CD4-positive, alpha-beta T cell treated with Interleukin-4 for 4 hours (primary cell): ENCODE results near the gene MTMR4.
A peak's percentile ranks its signal among the peaks of the same experiment; 100 is the strongest.
"Not testable (repeated sequence)": the region's sequence is repeated elsewhere in the genome, so short reads cannot be mapped to it uniquely, and the experiment has no call there.

ENCODE experiments used
- DNase-seq: peaks from one replicate; pipeline ENCODE4 v3.0.0-alpha.2; 2020

The MTMR4 gene

DNA sequence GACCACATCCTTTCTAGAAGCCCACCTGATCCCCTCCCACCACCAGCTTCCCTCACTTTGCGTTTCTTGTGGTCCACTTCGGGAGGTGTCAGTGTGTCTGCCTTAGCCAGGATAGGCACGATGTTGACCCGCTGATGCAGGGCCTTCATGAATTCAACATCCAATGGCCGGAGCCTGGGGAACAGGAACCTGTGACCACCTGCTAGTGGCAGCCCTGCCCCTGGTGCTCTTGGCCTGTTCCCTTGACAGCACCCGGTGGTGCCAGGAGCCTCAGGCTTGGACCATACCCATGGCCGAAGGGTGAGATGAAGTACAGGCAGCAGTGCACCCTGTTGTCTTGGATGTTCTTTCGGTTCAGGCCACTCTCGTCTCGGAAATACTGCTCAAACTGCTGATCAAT, 7.2 kb upstream of the MTMR4 start:
- DNase-seq, result no peak

DNA sequence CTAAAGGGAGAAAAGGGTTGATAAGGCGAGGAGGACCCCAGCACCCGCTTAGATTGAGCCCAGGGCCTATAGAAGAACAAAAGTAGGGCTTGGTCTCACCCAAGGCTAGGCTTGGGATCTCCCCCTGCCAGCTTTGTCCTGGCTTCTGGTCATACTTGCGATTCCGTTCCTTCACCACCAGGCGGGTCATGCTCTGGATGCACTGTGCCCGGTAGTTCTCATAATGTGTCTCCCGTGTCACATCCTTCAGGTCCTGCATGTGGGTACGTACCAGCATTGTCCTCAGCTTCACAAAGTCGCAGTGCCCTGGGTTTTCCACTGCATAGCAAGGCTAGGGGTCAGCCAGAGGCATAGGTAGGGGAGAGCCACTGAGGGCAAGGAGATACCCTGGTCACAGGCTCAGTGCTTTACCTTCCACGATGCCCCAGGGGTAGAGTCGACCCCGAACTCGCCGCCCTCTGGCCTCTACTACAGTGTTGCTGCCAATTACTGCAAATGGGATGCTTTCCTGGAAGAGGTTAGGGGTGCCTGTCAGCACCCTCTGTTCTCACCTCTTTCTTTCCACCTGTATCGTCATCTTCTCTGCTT, 6.5 kb upstream of the MTMR4 start:
- no peak for DNase-seq

DNA sequence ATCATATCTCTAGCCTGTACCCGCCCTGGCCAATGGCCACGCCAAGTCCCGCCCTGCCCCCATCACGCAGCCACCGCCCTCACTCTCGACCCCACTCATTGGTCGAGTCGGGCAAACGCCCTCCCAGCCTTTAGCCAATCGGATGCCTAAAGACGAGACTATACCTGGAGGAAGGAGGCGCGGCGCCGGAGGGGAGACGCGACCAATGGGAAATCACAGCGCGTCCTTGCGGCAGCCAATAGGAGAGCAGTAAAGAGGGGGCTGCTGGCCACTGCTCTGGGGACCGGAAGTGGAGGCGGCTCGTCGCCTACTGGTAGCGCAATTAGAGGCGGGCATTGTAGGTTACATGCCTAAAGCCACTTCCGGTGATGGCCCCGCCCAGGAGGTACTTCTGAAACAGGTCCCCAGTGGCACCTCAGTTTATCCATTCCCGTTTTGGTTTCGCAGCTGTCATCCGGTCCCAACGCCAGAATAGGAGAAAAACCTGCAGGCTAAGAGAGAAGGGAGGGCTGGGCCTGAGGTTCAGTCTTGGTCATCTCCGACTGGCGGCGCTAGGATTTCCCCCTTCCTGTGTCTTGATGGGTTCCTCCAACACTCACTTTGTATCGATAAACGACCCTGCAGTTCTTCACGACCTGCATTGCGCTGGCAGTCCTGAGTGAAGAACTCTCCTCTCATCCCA, 3.6 kb upstream of the MTMR4 start:
- DNase-seq, result peak; percentile 100

DNA sequence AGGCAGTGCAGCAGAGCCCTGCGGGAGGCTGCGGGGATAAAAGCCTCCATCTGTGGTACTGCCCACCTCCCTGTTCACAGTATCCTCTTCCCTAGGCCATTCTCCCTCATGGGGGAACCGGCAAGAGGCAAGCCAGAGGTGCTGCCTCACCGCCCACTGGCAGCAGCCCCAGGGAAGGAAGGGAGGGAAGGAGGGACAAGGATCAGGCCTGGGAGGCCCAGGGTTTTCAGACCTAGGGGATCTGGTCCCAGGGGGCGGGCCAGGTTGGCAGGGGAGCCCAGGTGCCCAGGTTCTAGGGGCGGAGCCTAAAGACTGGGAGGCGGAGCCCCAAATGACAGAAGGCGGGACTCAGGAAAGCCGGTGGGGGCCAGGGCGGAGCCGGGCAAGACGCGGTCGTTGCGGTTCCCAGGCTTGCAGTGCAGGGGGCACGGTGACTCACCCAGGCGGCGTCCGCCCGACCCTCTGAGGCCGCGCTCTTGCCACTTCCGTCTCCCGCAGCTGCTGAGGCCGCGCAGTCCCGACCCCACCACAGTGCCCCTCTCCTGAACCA, 3.0 kb upstream of the MTMR4 start:
- no peak for DNase-seq

DNA sequence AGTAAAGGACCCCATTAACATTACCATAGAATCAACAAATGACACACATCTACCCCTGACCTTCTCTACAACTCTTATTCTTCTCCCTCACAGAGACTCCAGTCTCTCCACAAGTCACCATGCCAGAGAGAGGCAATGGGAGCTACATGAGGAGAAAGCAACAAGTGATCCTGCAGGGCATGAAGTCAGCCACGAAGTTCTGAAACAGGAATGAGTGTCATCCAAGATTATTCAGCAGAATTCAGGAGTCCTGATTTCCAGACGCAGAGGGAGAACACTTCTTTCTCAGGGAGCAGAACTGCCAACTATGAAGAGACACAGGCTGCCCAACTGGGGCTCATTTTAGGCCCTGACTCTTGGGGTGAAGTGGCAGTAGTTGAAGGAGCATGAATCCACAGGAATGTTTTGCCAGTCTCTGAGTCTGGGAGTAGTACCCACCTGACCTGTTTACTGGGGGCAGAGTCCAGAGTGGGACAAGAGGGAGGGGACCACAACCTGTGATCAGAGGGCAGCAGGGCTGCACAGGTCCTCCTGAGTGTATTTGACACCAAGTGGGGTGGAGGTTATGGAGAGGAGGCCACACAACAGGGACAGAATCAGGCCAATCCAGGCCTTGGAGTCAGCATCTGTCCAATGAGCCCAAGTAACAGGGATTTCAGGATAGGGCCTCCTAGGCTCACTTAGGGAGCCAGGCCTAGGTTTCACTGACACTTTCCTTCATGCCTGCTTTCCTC, 2.4 kb upstream of the MTMR4 start:
- no peak for DNase-seq

DNA sequence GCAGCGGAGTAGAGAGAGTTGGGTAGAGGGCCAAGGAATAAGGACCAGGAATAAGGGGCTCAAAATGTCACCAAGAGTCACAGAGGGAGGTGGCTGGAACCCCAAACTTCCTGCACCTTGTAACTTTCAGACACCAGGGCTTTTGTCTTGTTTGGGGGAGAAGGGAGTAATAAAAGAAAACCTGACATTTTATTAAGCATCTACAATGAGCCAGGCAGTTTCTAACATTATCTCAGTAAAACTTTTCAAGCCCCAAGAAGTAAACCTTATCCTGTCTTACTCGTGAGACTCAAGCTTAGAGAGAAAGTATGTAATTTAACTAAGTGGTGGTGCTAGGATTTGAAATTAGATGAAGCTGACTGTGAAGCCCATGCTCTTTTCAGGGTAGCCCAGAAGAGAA, 848 bp upstream of the MTMR4 start:
- no peak for DNase-seq

DNA sequence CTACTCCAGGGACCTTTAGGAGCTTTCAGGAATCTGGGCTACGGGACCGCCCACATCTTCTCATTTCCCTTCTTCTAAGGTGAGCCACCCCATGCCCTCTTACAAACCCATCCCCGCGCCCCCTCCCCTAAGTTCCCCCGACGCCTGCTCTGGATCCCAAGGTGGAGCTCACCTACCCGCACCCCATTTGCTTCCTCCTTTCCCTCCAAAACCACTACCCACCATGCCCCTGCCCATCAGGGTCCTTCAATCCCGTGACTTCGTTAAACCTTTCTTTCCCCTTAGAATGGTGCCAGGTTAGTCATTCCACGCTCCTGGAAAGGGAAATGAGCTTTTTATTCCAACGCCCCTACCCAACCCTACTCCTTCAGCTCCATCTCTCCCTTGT, 326 bp upstream of the MTMR4 start:
- DNase-seq, result no peak

DNA sequence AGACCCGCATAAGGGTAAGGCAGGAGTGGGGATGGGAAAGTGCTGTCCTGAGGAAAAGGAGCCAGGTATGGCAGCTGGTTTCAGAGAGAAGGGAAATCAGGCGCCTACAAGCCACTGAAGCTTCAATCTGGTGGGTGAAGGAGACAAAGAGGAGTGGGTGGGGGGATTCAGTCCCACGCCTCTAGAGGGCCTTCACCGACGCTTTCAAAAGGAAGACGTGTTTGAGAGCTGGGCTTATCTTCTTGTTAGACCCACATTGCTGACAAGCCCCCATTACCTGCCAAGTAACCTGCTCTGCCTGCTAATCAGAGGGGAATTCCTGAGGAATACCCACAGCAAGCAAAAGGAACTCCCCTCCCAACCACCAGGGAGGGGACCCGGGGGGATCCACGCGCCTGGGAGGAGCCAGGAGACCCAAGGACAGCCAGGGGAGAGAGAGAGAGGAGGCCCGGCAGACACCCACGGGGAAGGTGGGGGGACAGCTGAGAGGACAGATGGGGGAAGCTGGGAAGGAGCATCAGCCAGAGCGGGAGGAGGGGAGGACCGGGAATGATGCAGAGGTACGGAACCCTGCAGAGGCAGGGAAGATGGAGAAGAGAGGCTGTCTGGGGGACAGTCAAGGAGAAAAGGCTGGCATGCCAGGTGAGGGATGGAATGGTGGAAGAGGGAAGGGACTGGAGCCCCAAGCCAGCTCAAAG, 1.0 kb downstream of the MTMR4 start:
- peak; percentile 35 for DNase-seq

DNA sequence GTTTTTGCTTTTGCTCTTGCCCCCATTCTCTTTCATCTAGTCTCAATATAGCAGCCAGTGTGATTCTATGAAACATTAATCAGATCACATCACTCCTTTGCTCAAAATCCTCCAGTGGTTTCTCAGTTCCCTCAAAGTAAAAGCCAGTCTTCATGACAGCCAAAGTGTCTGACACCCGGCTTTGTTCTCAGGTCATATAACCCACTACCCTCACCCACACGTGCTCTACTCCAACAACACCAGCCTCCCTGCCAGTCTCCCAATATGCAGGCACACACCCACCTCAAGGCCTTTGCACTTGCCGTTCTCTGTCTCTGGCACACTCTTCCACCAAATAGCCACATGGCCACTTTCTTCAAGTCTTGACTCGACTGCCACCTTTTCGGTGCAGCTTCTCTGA, 4.4 kb downstream of the MTMR4 start:
- no peak for DNase-seq

DNA sequence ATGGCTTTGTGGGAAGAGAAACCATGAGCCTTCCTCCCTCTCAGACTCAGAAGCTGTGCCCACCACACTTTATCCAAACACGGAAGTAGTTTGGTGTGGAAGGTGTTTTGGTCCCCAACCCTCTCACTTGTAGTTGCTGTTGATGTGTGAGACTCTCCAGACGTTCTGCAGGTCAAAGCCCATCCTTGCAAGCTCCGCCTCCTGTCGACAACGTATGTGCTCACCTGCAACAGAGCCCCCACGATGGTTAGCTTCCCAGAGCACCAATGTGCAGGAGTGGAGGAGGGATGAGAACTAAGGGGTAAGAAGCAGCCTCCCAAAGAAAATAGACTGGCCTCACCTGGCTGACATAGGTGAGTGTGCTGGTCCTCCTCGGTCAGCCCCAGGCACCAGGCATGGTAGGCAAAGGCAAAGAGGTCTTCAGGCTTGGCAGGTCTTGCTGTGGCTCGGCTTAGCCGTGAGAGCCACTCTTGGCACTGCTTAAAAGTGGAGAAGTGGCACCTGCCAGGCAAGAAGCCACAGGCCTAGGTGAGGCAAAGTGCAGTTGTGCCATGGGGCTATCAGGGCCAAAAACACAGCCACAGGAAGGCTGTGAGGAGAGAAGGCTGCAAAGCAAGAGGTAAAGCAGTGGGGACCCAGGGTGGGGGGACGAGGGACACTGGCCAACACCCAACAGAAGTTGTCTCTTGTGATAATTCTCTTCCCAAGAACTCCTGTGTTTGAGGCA, 5.9 kb downstream of the MTMR4 start:
- no peak for DNase-seq

DNA sequence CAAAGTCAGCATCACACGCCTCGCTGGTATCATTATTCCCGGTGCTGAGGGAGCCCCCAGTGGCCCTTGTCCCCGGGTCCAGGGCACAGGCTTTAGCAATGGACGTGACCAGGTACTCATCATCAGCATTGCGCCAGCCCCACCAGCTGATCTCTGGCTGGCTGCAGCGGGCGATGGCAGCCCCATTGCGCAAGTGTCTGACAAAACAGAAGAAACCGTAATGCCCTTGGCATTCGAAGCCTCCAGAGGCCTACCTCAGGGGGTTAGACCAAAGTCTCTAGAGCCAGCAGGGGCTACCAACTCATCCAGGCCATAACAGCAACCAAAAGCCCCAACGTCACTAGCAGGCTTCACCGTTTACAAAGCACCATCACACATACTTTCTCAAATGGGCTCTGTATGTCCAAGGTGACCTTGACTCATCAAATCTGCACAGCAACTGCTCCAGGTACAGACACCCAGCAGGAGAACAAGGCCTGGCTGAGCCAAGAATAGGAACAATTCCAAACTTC, 7.3 kb downstream of the MTMR4 start:
- no peak for DNase-seq

DNA sequence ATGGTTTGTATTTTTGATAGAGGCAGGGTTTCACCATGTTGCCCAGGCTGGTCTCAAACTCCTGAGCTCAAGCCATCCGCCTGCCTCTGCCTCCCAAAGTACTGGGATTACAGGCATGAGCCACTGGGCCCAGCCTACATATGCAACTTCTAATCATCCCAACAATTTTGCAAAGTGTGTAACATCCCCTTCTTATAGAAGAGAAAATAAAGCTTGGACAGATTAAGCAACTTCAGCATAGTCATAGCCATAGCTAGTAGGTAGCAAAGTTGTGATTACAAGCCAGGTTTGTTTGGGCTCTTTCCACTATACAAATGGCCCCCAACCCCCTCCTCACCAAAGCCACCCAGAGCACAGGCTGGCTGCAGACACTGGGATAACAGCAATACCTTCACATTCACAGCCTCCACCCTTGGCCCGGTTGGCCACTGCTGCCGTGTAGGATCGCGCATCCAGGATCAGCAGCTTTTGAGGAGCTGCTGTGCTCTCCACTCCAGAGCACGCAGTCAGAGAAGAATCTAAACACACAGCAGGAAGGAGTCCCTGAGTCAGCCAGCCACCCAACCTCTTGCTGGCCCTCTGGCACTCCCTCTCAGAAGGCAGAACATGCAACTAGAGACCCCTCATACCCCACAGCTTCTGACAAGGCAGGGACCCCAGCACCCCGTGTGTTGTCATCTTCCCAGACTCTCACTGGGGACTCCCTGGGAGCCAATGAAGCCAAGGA, 7.9 kb downstream of the MTMR4 start:
- no peak for DNase-seq

DNA sequence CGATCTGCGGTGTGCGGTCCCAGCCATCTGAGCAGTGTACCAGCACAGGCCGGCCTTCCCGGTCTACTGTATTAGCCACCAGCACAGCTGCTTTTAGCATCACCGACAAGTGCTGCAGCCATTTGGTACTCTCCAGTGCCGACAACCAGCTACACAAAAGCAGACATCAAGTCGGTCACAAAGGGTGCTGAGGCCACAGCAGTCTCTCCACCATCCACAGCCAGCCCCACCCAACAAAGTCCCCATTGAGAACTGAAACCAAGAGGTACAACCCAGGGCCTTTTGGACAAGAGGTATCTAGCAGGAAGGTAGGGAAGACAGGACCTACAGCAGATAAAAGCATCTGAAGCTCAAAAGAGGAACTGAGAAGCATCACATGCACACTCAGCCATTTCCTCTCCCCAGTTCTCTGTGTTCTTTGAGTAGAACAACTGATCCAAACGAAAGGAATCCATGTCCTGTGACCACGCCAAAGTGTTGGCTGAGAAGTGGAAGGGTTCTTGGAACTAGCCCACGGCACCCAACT, 9.5 kb downstream of the MTMR4 start:
- no peak for DNase-seq

DNA sequence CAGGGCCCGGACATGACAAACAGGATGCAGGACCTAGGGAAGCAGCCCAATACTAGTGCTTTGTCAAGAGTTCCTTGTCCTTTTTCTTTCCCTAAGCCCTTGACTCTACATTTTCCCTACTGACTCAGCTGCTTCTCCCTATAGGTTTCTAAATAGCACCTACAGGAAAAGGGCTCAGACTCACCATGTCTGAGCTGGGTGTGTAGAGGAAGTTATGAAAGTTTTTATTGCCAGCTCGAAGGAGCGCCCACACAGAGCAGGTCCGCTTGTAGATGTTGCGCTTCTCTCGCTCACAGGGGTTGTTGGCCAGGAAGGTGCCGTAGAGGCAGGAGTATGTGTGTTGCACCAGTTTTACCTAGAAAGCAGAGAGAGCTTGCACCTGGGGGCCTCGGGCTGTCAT, 10.6 kb downstream of the MTMR4 start:
- no peak for DNase-seq

DNA sequence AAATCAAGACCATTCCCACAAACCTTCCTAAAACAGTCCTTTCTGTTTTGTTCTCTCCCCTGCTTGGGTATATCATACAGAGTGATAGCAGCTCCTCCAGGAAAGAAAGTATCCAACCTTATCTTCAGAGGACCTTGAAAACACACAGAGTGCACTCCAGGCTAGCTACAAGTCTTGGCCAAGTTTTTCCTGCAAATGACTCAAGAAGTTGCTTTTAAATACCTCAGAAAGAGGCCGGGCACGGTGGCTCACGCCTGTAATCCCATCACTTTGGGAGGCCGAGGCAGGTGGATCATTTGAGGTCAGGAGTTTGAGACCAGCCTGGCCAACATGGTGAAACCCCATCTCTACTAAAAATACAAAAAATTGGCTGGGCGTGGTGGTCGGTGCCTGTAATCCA, 11.3 kb downstream of the MTMR4 start:
- not testable (repeated sequence) for DNase-seq

DNA sequence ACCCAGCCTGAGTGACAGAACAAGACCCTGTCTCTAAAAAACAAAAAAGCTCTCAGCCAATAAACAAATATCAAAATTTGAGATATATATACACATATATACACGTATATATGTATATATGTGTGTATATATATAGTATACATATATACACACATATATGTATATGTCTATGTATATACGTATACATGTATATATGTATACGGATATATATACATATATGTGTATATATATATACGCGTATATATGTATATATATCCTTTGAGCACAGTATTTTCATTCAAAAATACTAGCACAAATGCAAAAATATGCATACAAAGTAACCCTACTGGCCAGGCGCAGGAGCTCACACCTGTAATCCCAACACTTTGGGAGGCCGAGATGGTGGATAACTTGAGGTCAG, 13.0 kb downstream of the MTMR4 start:
- DNase-seq, result no peak

DNA sequence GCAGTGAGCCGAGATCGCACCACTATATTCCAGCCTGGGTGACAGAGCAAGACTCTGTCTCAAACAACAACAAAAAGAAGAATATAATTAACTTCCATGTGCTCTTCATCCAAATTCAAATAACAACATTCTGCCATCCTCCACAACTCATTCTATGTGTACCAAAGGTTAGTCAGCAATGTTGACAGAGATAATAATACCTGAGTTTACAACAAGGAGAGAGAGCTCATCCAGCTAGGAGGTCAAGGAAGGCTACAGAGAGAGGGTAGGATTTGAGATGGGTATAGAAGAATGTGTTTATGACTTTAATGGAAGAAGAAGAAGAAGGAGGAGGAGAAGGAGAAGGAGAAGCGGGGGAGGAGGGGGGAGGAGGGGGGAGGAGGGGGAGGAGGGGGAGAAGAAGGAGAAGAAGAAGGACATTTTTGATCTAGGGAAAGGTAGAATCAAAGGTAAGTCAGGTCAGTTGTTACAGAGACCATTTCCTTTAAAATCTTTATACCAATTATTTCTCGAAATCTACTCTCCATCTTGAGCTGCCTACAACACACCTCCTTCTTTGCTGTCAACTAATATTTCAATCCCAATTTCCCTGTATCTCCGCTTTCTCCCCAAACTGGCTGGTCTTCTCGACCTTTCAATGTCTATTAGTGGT, 16.1 kb downstream of the MTMR4 start:
- no peak for DNase-seq

DNA sequence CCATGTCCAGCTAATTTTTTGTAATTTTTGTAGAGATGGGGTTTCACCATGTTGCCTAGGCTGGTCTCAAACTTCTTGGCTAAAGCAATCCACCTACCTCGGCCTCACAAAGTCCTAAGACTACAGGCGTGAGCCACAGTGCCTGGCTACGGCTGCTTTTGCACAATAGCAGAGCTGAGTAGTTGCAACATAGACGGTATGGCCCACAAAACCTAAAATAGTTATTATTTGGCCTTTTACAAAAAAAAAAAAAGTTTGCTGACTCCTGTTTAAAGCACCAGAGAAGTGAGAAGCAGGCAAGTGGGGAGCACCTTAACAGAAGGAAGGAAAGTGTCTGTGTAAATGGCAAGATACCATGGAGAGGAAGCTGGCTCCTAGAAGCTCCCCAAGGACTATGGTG, 20.9 kb downstream of the MTMR4 start:
- DNase-seq, result no peak

DNA sequence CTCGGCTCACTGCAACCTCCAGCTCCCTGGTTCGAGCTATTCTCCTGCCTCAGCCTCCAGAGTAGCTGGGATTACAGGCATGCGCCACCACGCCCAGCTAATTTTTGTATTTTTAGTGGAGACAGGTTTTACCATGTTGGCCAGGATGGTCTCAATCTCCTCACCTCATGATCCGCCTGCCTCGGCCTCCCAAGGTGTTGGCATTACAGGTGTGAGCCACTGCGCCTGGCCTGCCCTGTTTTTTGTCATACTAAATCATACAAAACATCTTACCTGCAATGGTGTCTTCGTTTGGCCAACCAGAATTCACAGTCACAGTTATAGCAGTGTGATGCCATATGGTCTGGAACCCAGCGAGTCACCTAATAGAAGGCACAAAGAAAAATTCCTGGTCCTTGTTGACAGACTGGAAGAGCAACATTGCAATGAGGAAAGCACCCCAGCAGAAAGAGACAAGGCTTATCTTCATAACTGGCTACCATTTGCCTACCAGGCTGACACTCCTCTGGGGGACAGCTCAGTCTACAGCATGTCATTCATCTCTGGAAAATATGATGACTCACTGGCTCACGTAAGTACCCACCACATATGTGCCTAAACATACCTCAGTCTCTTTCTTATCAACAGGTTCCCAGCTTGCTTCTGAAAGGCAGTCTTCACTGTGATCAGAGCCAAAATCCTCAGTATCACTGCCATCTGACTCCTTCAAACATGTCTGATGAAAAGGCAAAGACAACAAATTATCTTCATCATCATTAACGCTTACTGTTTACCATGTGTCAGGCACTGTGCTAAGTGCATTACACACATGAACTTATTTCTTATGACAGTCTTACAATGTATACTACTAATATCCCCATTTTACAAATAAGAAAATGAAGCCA, 22.0 kb downstream of the MTMR4 start:
- DNase-seq, result no peak

DNA sequence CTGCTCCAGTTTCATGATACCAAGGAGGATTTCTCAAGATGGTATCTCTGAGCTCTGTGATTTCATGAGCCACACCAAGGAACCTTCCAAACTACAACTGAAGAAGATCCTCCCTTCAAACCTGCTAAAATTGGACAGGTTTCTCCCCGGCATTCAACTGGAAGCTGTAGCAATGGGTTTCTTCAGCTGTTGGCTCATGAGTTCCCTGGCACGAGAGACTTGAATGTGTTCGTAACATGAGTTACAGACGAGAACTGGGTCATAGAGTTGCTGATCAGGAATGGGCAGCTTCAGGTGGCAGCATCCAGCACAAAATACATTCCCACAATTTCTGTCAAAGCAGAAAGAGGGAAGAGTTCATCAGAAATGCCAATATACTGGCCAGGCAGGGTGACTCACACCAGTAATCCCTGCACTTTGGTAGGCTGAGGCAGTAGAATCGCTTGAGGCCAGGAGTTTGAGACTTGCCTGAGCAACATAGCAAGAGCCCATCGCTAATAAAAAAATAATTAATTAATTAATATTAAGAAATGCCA, 22.9 kb downstream of the MTMR4 start:
- no peak for DNase-seq
